Activated B cell treated with CpG ODN at 0.5 μM for 24 hours (primary cell): ENCODE measurements around the gene DCAF10. TPM values are rescaled to one million over a fixed set of nuclear protein-coding genes. Genes with fewer than 3 reads are reported as not detected.

ENCODE experiments used
- ATAC-seq: fragments of 200-7000 bp; cut with Tn5 transposase; one replicate; pipeline ENCODE4 v1.10.0; 2021; ENCODE audit warnings: low read depth, mild to moderate bottlenecking, moderate library complexity
- CTCF ChIA-PET: fragments of 350-600 bp; sonication (Branson Sonifier 250); formaldehyde crosslinking; loops from one replicate; lab custom pipeline; 2021; ENCODE audit warnings: antibody characterized with exemption; lab: Charles Lee
- POLR2A ChIA-PET: fragments of 350-600 bp; sonication (Branson Sonifier 250); formaldehyde crosslinking; loops from one replicate; lab custom pipeline; 2021; ENCODE audit warnings: antibody characterized with exemption; lab: Charles Lee
- DNase-seq: peaks from one replicate; pipeline ENCODE4 v3.0.0; 2022
- H3K27ac Mint-ChIP-seq: one replicate; pipeline ENCODE4 v1.8.0; 2020; ENCODE audit warnings: mixed read lengths
- H3K27me3 Mint-ChIP-seq: one replicate; pipeline ENCODE4 v1.8.0; 2021; ENCODE audit warnings: mixed read lengths
- H3K36me3 Mint-ChIP-seq: one replicate; pipeline ENCODE4 v1.8.0; 2021; ENCODE audit warnings: low read depth, mixed read lengths
- H3K4me1 Mint-ChIP-seq: one replicate; pipeline ENCODE4 v1.8.0; 2021; ENCODE audit warnings: mixed read lengths
- H3K4me3 Mint-ChIP-seq: one replicate; pipeline ENCODE4 v1.8.0; 2020; ENCODE audit warnings: mild to moderate bottlenecking, mixed read lengths
- H3K9me3 Mint-ChIP-seq: one replicate; pipeline ENCODE4 v1.8.0; 2020; ENCODE audit warnings: mixed read lengths
- intact Hi-C: fragments of 100-400 bp; cut with micrococcal nuclease; formaldehyde crosslinking; loops from one replicate; pipeline ENCODE4 v1.15.1; 2024
- total RNA-seq: library from RNA; stranded (reverse); gene quantifications from 2 replicates; pipeline ENCODE4 v1.2.3, GENCODE V29; 2022
- TF ChIP-seq, protein P1 (sequence below): fragments of 200-600 bp; IDR thresholded peaks from one replicate; pipeline ENCODE4 v1.8.0; 2022; ENCODE audit warnings: antibody characterized with exemption, mild to moderate bottlenecking

Gene DCAF10
- total RNA-seq, 1 donor from 2014 or later = 19.1 TPM

DNA sequence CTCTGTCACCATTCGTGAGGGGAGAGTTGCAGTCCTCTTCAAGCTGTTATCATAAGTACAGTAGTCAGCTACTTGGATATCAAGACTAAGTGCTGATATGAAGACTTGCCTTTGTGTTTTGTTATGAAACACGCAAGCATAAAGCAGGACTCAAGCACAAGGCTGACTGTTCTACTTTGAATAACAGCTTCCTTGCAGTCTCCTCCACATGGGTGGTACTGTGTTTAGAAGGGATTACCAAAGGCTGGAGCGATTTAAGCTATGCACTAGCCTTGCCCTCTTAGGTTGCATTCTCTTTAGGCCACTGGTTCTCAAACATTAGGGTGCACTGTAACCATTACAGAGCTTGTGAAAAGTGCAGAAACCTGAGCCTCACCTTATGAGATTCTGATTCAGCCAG is 61.9 kb downstream of the DCAF10 start:
- TF ChIP-seq, protein P1, sequence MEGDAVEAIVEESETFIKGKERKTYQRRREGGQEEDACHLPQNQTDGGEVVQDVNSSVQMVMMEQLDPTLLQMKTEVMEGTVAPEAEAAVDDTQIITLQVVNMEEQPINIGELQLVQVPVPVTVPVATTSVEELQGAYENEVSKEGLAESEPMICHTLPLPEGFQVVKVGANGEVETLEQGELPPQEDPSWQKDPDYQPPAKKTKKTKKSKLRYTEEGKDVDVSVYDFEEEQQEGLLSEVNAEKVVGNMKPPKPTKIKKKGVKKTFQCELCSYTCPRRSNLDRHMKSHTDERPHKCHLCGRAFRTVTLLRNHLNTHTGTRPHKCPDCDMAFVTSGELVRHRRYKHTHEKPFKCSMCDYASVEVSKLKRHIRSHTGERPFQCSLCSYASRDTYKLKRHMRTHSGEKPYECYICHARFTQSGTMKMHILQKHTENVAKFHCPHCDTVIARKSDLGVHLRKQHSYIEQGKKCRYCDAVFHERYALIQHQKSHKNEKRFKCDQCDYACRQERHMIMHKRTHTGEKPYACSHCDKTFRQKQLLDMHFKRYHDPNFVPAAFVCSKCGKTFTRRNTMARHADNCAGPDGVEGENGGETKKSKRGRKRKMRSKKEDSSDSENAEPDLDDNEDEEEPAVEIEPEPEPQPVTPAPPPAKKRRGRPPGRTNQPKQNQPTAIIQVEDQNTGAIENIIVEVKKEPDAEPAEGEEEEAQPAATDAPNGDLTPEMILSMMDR = no peak
- peaks cover 45% of the 10 kb centered on the region for H3K36me3 Mint-ChIP-seq
- no peaks in the 10 kb centered on the region for H3K9me3 Mint-ChIP-seq
- no peak overlapping the region for H3K27ac Mint-ChIP-seq
- ChIA-PET CTCF (interaction anchor here (1.0 kb wide), 1 partner anchor 294 kb away, joined by 3 read pairs; no protein-coding TSS in a partner anchor), POLR2A (no interaction called here)
- ATAC-seq (no peak), DNase-seq (no peak)
- intact Hi-C loops = no loop called here
- H3K27me3 Mint-ChIP-seq = no peaks in the 10 kb centered on the region
- no peaks in the 10 kb centered on the region for H3K4me1 Mint-ChIP-seq
- no peak overlapping the region for H3K4me3 Mint-ChIP-seq

DNA sequence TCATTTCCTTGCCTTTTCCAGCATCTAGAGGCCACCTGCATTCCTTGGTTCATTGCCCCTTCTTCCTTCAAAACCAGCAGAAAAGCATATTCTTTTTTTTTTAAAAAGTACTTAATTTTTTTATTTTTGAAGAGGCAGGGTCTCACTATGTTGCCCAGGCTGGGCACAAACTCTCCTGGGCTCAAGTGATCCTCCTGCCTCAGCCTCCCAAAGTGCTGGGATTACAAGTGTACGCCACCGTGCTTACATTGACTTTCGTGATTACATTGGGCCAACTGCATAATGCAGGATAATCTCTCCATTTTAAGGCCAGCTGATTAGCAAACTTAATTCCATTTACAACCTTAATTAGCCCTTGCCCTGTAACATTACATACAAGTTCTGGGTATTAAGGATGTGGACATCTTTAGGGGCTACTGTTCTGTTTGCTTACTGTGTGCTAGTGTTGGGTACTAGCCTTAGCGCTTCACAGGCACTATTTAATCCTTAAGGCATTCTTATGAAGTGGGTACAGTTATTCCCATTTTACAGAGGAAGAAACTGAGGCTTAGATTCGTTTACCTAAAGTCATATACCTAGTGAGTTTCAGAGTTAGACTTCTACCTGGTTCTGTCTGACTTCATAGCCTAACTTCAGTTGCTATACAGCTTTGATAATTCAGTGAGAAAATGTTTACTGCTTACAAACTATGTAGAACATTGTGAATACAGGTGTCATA is 69.6 kb downstream of the DCAF10 start:
- no peaks in the 10 kb centered on the region for H3K27me3 Mint-ChIP-seq
- peaks cover 6% of the 10 kb centered on the region for H3K36me3 Mint-ChIP-seq
- no peak for DNase-seq
- no peak overlapping the region for H3K27ac Mint-ChIP-seq
- no peak overlapping the region for H3K4me3 Mint-ChIP-seq
- intact Hi-C loops = no loop called here
- TF ChIP-seq, protein P1 = no peak
- ATAC-seq = no peak
- H3K4me1 Mint-ChIP-seq = no peaks in the 10 kb centered on the region
- CTCF ChIA-PET = no interaction called here
- POLR2A ChIA-PET = no interaction called here
- H3K9me3 Mint-ChIP-seq = no peaks in the 10 kb centered on the region

DNA sequence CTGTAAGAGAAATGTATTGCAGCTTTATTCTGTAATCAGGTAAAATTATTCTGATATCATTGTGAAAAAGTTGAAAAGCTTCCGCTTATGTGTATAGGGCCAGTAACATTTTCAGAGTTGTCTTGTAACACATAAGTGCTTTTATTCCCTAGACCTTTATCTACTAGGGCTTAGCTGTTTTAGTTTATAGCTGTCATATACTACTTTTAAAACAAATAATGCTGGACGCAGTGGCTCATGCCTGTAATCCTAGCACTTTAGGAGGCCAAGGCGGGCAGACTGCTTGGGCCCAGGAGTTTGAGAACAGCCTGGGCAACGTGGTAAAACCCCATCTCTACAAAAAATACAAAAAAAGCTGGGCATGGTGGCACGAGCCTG is 70.2 kb downstream of the DCAF10 start:
- Mint-ChIP-seq H3K36me3 (peaks cover 6% of the 10 kb centered on the region), H3K27ac (no peak overlapping the region), H3K4me3 (no peak overlapping the region), H3K4me1 (no peaks in the 10 kb centered on the region), H3K9me3 (no peaks in the 10 kb centered on the region), H3K27me3 (no peaks in the 10 kb centered on the region)
- TF ChIP-seq, protein P1 = no peak
- DNase-seq (no peak), ATAC-seq (no peak)
- intact Hi-C loops = no loop called here
- ChIA-PET POLR2A (no interaction called here), CTCF (no interaction called here)

DNA sequence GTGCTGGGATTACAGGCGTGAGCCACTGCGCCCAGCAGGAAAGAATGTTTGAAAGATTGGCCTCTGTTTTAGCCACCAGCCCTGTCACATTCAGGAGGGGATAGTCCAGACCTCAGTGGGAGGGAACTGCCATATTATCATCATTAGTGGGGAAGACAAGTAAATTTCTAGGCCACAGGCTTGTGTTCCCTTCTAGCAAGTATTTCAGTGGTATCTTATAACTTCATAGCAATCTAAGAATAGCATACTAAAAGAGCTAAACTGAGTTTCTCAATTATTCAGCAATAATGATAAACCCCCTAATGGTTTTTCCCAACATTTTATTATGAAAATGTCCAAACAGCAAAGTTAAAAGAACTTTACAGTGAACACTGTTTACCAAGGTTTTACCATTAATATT is 73.4 kb downstream of the DCAF10 start:
- H3K4me3 Mint-ChIP-seq = no peak overlapping the region
- no peaks in the 10 kb centered on the region for H3K4me1 Mint-ChIP-seq
- DNase-seq (no peak), ATAC-seq (no peak)
- H3K9me3 Mint-ChIP-seq = no peaks in the 10 kb centered on the region
- TF ChIP-seq, protein P1 = no peak
- peaks cover 12% of the 10 kb centered on the region for H3K36me3 Mint-ChIP-seq
- no peak overlapping the region for H3K27ac Mint-ChIP-seq
- ChIA-PET CTCF (no interaction called here), POLR2A (no interaction called here)
- no peaks in the 10 kb centered on the region for H3K27me3 Mint-ChIP-seq
- intact Hi-C loops = no loop called here

DNA sequence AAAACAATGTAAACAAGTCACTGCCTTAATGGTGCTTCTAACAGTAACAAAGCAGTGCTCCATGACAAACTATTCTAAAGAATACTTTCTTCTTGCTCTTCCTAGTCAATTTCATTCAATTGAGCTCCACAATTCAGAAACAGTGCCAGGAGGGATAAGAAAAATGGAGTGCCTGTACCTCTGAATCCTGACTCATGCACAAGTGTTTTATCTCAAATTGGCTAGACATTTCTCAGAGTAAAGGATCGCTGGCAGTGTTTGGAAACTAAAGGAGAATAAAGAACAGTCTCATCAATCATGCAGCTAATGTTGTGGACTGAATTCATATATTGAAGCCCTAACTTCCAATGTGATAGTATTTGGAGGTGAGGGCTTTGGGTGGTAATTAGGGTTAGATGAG is 75.8 kb downstream of the DCAF10 start:
- ATAC-seq (no peak), DNase-seq (no peak)
- Mint-ChIP-seq H3K27me3 (no peaks in the 10 kb centered on the region), H3K27ac (no peak overlapping the region), H3K9me3 (no peaks in the 10 kb centered on the region), H3K4me1 (no peaks in the 10 kb centered on the region), H3K4me3 (no peak overlapping the region), H3K36me3 (peaks cover 29% of the 10 kb centered on the region)
- CTCF ChIA-PET = no interaction called here
- POLR2A ChIA-PET = no interaction called here
- TF ChIP-seq, protein P1 = no peak
- intact Hi-C loops = no loop called here
